Measurements from ENCODE around the gene FUOM.

DNA sequence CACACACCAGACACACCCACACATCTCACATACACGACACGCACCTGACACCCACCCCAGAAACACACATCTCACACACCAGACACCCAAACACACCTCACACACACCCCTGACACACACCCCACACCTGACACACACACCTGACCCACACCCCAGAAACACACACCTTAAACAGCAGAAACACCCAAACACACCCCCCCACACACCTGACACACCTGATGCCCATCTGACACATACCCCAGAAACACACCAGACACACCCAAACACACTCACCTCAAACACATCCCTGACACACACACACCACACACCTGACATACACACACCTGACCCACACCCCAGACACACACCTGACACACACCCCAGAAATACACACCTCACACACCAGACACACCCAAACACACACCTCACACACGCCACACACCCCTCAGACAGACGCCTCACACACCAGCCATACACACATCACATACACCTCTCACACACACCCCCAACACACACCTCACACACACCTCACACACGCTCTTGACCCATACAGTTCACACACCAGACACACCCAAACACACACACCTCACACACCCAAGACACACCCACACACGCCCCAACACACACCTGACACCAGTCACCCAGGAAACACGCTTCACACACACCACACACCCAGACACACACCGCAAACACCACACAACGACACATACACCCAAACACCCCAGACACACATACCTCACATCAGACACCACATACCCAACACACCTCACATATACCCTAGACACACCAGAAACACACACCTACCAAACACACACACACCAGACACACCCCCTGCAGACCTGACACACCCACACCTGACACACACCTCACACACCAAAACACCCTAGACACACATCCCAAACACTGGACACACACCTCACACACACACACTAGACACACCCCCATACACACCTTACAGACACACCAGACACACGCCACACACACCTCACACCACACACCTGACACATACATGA lies 19.4 kb downstream of the FUOM start:
- TF ChIP-seq, protein P1, sequence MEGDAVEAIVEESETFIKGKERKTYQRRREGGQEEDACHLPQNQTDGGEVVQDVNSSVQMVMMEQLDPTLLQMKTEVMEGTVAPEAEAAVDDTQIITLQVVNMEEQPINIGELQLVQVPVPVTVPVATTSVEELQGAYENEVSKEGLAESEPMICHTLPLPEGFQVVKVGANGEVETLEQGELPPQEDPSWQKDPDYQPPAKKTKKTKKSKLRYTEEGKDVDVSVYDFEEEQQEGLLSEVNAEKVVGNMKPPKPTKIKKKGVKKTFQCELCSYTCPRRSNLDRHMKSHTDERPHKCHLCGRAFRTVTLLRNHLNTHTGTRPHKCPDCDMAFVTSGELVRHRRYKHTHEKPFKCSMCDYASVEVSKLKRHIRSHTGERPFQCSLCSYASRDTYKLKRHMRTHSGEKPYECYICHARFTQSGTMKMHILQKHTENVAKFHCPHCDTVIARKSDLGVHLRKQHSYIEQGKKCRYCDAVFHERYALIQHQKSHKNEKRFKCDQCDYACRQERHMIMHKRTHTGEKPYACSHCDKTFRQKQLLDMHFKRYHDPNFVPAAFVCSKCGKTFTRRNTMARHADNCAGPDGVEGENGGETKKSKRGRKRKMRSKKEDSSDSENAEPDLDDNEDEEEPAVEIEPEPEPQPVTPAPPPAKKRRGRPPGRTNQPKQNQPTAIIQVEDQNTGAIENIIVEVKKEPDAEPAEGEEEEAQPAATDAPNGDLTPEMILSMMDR (IDR thresholded peaks at IDR 0.05; ENCODE audit: control extremely low read depth in 1 of 3, insufficient read depth in 1 of 3, low read depth in 1 of 3, low read length in 3 of 3), result no peak
- no peak for TF ChIP-seq EZH2 (IDR thresholded peaks at IDR 0.05; ENCODE audit: low read depth, low read length, severe bottlenecking)
- TF ChIP-seq FOSL1 (IDR thresholded peaks at IDR 0.05; ENCODE audit: insufficient read depth, low read depth, low read length), result no peak
- TF ChIP-seq JUND (IDR thresholded peaks at IDR 0.05; ENCODE audit: low read length), result no peak
- TF ChIP-seq JUN (IDR thresholded peaks at IDR 0.05; ENCODE audit: low read depth, low read length), result no peak
- TF ChIP-seq SP1 (IDR thresholded peaks at IDR 0.05; ENCODE audit: low read depth, low read length), result no peak
- no peak for TF ChIP-seq POLR2A (IDR thresholded peaks at IDR 0.05; ENCODE audit: control extremely low read depth in 1 of 2, low read depth in 2 of 2, low read length in 2 of 2)
- no peak for TF ChIP-seq HDAC2 (IDR thresholded peaks at IDR 0.05; ENCODE audit: borderline replicate concordance in 1 of 2, low read depth in 2 of 2, low read length in 2 of 2)
